Activated effector memory CD4-positive, alpha-beta T cell treated with anti-CD3 and anti-CD28 coated beads, Interleukin-2, amount 50 U/mL, for 16 hours (primary cell): ENCODE measurements around the gene TSPAN14.
"Not testable (repeated sequence)": the region's sequence is repeated elsewhere in the genome, so short reads cannot be mapped to it uniquely, and the experiment has no call there.

Source experiments
- DNase-seq: peaks from one replicate; pipeline ENCODE4 v3.0.0-alpha.2; 2020

TSPAN14 gene

GRCh38 chr10:80529604-80530003 lies 75.5 kb downstream of the TSPAN14 start:
- peak; percentile 75 for DNase-seq

- peak; percentile 75 for DNase-seq
These were observed 76.1 kb downstream of the TSPAN14 start for GRCh38 chr10:80530251-80530650.

- DNase-seq = no peak
These were observed 76.7 kb downstream of the TSPAN14 start for GRCh38 chr10:80530816-80531215.

- DNase-seq = peak; percentile 53
These were observed 78.5 kb downstream of the TSPAN14 start for GRCh38 chr10:80532571-80532970.

- peak; percentile 39 for DNase-seq
These were observed 79.9 kb downstream of the TSPAN14 start for GRCh38 chr10:80534059-80534458.

- peak; percentile 25 for DNase-seq
These were observed 80.5 kb downstream of the TSPAN14 start for GRCh38 chr10:80534646-80535045.

GRCh38 chr10:80535671-80536360 lies 81.7 kb downstream of the TSPAN14 start:
- peak; percentile 91 for DNase-seq

- DNase-seq = no peak
These were observed 82.3 kb downstream of the TSPAN14 start for GRCh38 chr10:80536361-80536835.

DNA sequence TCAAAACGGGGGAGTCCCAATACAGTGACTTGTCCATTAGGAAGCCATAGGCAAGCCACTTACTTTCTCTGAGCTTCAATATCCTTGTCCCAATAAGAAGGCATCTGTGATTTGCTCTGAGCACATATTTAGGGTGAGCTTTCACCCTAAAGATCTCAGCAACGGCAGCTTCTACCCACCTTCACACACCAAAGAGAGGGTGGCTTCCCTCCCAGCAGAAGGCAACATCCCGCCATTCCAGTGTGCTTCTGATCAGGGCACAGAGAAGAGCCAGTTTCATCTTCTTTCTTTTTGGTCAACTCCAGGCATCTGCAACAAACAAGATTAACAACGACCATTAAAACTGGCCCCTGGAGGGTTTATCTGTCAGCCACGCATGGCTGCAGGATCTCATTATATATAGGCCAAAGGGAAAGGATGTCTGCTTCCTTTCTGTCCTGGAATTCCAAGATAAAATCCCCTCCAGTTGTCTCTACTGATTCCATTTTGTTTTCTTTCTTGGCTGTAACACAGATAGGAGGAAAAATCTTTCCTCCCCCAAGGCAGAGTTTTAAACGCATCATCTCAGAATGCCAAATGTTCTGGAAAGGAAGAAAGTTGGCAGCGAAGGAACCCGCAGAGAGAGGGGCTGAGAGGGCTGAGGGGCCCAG lies 83.1 kb downstream of the TSPAN14 start:
- no peak for DNase-seq

GRCh38 chr10:80537736-80538480 lies 83.8 kb downstream of the TSPAN14 start, which contains the start of gene SH2D4B:
Gene SH2D4B (plus strand): TSS chr10:80537902. CDS start chr10:80538332, 430 bp downstream.
- no peak for DNase-seq

DNA sequence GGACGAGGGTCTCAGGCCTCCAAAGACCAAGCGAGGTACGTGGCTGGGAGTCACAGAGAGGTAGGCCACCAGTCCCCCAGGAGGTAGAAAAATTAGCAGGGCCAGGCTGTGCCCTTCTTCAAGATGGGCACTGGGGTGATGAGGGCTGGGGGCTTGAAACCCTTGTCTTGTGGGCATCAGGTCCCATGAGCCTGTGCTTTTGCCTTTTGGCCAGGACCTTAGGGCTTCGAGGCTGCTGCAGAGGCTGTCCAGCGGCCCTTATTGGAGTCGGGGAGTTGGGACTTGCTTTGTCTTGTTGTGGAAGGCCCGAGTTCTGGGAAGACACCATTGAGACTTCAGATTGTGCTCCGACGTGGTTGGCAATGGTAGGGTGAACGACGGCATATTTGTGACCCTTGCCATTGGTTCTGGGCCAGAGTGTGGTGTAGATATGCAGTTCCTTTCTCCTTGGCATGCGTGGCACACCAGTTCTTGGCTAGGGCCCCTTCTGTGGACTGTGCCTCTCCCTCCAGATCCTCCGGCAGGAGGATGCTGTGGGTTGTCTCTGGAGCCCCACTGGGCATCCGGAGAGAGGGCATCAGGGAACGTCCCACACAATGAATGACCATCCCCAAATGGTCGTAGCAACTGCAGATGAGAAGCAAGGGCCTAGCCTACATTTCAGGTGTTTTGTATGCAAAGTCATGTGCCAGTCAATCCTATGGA lies 84.5 kb downstream of the TSPAN14 start:
- DNase-seq = no peak

- DNase-seq = no peak
These were observed 85.4 kb downstream of the TSPAN14 start for GRCh38 chr10:80539421-80540031.

GRCh38 chr10:80540136-80540535 lies 86.0 kb downstream of the TSPAN14 start:
- no peak for DNase-seq

GRCh38 chr10:80540618-80540980 lies 86.5 kb downstream of the TSPAN14 start:
- no peak for DNase-seq

DNA sequence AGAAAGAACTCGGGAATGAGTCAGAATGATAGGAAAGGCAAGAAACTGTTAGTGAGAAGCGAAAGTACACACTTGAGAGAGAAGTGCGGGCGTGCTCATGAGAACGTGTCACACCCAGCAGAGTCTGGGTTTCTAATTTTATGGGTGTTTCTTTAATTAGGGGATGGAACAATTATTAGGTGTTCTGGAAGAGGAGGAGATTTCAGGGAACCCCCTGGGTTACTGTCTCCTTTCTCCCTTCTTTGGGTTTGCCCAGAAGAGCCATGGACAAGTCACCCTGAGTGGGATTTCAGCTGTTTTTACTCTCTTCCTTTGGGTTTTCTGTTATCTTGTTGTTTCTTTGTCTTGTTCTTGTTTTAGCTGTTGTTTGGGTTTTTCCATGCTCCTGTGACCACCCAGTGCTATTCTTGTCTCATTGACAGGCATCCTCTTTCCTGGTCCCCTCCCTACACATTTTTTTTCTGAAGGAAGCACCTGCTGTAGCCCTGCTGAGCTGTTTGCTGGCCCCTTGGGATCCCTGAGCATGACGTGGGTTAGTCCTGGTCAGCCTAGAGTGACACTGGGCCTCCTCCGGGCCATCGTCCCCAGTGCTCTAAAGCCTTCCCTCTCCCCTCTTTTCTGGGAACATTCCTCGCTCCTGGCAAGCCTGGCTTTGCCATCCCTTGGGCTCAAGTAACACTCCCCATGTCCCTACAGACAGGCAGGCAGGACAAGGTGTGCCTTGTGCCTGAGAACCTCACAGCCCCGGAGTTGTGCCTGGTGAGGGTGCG lies 87.1 kb downstream of the TSPAN14 start:
- no peak for DNase-seq

DNA sequence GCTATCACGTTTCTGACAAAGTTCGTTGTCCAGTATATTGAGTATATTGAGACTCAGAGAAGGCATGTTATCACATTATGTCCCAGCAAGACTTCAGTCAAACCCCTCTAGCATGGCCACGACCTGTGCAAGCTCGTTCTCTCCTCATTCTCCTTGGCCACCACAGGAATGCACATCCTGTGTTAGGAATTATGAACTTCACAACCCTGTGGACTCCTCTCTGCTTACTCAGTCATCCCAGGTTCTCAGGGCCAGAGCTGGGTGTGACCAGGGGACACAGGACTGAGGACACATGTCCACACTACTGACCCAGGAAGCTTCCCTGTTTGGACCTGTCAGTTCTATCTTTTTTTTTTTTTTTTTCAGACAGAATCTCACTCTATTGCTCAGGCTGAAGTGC lies 87.9 kb downstream of the TSPAN14 start:
- DNase-seq = no peak

DNA sequence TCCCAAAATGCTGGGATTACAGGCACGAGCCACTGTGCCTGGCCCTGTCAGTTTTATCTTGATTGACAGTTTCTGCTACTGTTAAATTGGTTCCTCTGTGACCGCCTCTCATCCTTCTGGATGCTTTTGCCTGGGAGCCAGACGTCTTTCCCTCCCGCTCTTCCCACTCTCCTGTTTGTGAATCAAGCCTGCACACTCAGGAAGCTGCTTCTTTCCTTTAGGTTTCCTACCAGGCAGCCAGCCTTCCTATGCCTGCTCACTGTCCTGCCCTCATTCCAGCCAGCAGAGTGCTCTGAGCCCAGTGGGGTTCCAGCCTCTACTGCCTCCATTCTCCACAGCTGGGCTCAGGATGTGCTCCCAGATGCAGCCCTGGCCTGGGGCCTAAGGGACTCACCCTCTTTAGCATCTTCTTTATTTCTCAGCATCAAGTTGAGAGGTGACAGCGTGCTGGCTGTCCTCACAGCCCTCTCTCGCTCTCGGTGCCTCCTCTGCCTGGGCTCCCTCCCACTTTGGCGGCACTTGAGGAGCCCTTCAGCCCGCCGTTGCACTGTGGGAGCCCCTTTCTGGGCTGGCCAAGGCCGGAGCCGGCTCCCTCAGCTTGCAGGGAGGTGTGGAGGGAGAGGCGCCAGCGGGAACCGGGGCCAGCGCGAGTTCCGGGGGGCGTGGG lies 88.7 kb downstream of the TSPAN14 start:
- DNase-seq = no peak

DNA sequence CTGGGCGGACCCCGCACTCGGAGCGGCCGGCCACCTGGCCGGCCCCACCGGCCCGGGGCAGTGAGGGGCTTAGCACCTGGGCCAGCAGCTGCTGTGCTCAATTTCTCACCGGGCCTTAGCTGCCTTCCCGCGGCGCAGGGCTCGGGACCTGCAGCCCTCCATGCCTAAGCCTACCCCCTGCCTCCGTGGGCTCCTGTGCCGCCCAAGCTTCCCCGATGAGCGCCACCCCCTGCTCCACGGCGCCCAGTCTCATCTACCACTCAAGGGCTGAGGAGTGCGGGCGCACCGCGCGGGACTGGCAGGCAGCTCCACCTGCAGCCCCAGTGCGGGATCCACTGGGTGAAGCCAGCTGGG lies 89.2 kb downstream of the TSPAN14 start:
- DNase-seq = not testable (repeated sequence)

DNA sequence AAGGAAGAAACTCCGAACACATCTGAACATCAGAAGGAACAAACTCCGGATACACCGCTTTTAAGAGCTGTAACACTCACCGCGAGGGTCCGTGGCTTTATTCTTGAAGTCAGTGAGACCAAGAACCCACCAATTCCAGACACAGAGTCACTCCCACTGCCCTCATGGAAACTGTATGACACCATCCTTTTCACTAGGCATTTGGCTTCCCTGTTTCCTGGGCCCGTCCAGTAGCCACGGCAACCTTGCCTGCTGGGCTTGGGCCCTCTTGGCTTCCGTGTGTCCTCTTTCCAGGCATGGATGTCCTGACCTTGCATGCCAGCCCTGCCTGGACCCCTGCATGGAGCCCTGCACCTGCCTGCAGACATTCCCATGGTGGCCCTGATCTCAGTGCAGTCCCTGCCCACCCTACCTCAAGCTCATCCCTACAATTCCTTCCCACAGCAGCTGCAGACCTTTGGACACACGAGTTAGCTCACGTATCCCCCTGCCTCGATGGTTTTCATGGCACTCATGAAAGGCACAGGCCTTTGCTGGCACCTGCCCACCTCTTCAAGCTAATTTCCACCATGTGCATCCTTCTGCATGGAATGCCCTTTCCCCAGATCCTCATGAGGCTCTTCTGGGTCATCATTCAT lies 90.3 kb downstream of the TSPAN14 start:
- DNase-seq = no peak

DNA sequence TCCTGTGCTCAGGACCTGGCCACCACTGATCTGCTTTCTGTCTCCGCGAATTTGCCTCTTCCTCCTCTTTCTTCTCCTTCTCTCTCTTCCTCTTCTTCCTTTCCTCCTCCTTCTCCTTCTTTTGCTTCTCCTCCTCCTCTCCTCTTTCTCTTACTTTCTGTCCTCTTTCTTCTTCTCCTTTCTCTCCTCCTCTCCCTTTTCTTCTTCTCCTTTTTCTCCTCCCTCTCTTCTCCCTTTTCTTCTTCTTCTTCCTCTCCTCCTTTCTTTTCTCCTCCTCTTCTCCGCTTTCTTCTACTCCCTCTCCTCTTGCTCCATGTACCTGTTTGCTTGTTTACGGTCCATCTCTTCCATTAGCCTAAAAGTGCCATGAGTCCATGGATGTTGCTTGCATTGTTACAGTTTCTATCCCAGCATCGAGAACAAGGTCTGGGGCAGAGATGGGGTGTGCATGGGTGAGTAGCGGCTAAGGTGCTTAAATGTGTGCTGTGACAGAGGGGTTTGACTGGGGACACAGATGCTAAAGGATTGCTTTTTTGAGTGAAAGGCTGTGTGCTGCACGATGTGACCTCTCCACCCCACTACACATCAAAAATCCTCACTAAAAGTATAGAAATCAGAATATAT lies 91.3 kb downstream of the TSPAN14 start:
- DNase-seq = no peak
